Effector CD4-positive, alpha-beta T cell (primary cell): Measurements from ENCODE around the gene MAP2K6.
"Not testable (repeated sequence)": the region's sequence is repeated elsewhere in the genome, so short reads cannot be mapped to it uniquely, and the experiment has no call there.

ENCODE experiments used
- DNase-seq: peaks from one replicate; pipeline ENCODE4 v3.0.0-alpha.2; 2020

The MAP2K6 gene

GRCh38 chr17:69457603-69458002, 43.1 kb downstream of the MAP2K6 start:
- no peak for DNase-seq

DNA sequence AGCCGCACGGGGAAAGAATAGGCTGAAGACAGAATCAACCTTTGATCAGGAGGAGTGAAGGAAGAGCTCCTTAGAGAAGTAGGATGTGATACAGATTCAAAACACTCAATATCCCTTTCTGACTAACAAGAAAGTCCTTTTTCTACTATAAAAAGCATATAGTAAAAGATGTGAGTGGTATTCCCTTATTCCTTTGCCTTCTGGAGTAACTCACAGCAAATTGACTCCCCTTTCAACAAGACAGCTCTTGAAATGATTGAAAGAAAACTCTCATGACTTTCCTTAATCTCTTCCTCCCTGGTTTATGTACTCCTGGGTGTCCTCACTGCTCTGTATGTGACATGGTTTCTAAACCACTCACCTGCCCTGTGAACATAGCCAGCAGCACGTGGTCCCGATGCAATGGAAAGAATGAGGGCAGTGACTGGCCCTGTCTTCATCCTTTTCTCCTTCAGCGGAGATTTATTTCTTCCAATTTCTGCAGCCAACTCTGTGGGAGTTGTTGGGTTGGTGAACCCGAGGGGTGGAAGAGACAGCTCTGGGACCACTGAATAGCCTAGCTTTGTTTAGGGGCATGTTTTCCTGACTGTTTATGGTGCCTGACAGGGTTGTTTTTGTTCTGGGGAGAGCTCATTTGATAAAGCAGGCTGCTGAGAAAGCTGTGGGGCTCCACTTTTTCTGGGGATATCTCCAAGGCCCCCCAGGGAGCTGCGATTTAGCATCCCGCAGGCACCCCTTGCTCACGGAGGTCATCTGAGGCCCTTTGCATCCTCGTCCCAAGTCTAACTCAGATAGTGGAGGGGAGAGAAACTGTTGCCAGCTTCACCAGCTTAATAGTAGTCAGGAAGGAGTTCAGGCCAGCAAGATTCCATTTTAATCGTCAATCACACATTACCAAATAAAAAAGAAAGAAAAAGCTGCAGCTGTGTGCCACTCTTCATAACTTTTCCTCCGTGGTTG, 46.7 kb downstream of the MAP2K6 start:
- no peak for DNase-seq

- no peak for DNase-seq
Measured at GRCh38 chr17:69461951-69462369, 47.5 kb downstream of the MAP2K6 start.

- no peak for DNase-seq
Measured at GRCh38 chr17:69462882-69463281, 48.4 kb downstream of the MAP2K6 start.

GRCh38 chr17:69466451-69466850, 52.0 kb downstream of the MAP2K6 start:
- DNase-seq: no peak

GRCh38 chr17:69466905-69467667, 52.6 kb downstream of the MAP2K6 start:
- no peak for DNase-seq

DNA sequence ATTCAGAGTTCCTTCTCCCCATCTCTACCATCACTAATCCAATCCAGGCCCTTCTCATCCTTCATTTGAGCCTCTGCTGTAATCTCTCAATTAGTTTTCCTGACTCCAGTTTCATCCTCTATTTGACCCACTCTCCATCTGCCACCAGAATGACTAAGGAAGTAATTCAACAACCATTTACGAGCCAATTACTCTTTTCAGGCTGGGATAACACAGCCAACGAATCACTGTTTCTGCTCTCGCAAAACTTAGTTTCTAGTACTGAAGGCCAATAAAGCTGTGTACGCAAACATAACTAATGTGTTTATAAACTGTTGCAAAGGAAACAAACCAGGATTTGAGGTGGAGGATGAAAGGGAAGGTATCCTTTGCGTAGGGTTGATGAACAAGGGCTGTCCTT, 53.7 kb downstream of the MAP2K6 start:
- DNase-seq: no peak

- no peak for DNase-seq
Measured at GRCh38 chr17:69470702-69471101, 56.2 kb downstream of the MAP2K6 start.

GRCh38 chr17:69471406-69471805, 56.9 kb downstream of the MAP2K6 start:
- DNase-seq: no peak

DNA sequence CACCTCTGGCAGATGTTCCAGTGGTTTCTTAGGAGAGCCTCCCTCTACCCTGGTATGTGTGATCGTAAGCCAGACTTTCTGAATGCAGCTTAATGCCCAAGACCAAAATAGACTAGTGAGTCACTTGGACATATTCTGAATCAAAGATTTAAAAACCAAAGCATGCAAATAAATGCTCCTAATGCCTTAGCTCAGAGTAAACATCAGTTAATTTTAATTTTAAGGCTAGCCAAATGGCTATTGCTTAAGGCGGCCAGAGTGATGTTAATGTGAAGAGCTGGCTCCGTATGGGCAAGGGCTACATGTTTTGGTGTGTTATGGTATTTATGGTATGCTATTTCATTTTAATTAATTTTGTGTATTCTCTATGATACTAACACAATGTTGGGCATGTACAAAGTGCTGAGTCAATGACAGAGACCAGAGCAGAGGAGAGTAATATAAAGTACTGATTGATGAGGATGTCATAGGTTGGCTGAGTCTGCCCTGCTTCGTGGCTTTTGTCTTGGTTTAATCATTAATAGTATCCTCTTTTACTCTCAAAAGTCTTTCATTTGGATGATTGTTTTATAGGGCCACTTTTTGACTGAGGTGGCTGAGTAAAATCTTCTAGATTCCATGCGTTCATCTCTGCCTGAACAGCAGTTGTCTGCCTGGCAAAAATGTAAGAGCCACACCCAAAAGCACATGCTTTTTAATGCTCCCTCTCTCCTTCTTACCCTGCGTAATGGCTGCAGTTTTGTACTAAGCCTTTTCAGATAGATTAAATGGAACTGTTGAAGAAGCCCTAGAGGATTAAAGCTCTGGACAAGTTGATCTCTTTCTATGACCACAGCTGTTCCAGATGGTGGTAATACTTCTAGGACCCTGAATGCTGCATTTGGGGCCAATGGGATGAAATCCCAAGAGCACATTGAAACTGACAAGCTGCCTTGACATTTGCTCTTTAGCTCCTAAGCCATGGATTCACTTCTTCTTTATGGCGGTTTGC, 59.6 kb downstream of the MAP2K6 start:
- no peak for DNase-seq

DNA sequence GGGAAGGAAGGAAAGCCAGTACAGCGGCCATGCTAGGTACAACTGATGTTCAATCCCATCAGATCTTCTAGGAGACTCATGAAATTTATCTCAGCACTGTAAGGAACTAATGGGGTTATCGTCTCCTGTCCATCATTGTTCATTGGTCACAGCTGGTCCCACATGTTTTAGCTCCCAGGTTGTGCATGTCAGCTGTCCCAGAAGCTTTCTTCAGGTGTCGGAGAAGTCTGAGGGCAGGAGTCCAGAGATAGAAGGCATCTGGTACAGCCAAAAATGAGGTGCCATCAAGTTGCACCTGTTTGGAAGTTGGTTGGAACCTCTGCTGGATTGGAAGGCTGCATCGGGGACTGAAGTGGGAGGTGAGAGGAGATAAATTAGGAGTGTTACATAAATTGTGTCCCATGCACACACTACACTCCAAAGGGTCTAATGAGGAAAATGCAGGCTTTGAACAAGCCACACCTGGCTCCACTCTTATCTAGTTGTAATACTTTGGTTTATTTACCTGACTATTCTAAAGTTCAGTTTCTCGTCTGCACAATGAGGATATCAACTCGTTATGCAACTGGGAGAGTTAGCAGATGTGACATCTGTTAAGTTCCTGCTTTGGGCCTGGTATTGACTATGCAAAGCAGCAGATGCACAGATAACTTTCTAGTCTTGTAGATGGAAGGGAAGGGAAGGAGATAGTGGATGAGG, 62.9 kb downstream of the MAP2K6 start:
- DNase-seq: no peak

GRCh38 chr17:69477903-69478266, 63.4 kb downstream of the MAP2K6 start:
- no peak for DNase-seq

DNA sequence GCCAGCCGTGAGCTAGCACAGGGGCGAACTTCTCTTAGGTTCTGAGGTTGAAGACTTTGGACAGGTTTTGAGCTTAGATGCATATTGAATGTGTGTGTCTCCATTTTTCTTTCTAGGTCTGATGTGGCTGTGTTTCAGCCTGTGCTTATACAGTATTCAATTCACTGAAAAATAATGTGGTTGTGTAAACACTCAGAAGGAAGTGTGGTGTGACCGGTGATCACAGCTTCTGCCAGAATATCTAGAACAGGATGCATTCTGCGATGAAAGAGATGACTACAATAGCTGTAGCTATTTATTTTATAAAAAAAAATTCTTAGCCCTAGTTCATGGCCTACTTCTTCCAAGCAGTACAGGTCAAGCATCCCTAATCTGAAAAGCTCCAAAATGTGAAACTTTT, 64.4 kb downstream of the MAP2K6 start:
- no peak for DNase-seq

DNA sequence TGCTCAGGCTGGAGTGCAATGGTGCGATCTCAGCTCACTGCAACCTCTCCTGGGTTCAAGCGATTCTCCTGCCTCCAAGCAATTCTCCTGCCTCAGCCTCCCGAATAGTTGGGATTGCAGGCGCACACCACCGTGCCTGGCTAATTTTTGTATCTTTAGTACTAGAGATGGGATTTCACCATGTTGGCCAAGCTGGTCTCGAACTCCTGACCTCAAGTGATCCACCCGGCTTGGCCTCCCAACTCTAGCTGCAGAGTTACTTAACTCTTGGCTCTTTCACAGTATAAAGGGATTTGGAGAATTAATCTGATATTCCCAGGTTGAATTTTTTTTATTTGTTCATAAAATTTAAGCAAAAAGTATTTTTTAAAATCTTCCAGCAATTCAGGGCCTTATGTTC, 65.3 kb downstream of the MAP2K6 start:
- not testable (repeated sequence) for DNase-seq

DNA sequence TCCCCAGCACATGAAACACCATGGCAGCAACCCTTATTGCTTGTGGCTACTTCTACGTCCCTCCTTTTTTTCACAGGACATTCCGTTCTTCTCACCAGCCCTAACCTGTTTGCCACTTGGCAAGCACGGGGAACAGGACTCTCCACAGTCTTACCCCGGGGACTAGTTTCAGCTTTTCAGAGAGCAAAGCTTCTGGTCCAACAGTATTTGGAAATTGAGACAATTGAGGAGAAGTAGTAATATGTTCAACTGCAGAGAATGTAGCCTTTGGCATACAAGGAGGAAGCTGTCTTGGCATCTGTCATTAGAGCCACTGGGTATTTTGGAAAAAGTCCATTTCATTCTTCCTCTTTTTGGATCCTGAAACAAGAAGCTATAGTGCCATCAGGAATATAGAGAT, 65.7 kb downstream of the MAP2K6 start:
- DNase-seq: no peak

- no peak for DNase-seq
Measured at GRCh38 chr17:69485251-69485661, 70.8 kb downstream of the MAP2K6 start.

DNA sequence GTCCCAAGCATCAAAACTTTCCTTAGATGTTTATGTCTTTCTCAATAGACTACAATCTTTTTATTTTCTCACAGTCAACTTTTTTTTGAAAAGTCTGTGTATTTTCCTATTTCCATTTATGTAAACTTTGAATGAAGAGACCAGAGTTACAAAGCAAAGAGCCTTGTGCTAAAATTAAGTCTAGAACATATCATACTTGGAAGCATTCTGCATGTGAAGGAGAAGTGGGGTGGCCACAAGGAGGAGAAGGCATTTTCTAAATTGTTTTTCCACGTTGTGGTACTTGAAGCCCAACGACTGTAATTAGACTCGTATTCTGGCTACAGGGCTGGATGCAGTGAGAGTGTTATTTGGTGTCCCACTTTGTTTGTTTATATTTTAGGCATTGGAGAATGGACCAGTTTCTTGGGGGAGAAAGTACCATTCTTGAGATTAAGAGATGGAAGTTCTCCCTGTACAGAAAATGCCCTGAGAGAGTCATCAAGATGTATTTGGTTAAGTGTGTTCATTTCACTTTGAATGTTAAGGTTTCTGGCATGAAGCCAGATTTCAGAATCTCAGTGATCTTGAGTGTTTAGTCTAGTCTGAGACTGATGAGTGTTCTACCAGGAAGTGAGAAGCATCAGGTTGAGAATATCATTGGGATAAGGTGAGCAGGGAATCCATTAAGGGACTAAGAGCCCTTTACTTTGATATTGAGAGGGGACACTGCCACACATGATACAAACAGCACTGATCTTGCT, 71.6 kb downstream of the MAP2K6 start:
- no peak for DNase-seq

DNA sequence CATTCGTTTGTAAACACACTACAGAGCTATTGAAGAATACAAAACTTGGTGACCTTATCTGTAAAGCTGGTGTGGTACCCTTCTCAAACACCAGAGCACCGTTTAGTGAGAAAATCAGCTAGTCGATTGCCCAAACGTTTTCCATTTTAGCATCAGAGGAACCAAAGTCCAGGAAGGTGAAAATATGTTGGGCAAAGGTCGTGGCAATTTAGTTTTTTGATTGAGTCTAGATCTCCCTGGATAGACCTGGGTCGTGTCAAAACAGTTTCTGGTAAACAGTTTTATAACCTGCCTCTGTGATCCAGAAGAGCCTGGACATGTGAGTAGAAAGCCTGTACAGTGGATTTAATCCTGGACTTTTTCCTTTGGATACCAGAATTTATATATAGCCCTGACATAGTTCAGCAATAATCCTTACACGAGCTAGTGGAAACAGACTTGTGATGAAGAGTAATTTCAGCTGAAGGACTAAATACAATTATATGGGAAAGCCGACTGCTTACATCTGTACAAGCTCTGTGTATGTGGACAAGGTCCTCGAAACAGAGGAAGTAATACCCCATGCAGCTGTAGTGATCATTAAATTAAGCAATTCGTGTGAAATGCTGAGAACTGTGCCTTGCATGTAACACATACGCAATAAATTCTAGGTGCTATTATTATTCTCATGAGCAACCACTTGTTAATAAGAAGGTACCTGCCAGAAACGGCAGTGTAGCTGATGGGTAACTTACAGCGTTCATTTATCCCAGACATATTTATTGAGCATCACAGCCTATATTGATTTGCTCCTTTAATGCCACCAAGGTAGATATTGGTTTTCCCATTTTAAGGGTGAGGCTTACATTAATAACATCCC, 72.5 kb downstream of the MAP2K6 start:
- no peak for DNase-seq

DNA sequence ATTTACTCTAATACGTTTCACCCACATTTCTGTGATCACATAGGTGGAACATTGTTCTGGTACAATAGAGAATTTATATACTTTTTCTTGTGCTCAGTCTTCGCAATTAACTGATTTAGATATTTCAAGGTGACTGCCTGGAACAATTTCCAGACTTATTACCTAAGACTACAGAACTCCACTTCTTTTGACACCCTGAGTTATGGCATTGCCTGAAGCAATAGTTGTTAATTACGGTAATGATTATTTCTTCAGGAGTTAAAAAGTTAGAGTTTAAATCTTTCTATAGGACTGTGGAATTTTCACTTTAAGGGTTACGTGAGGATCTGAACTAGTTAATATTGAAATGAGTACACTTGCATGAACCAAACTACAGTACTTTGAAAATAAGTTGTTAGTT, 74.8 kb downstream of the MAP2K6 start:
- DNase-seq: no peak

- no peak for DNase-seq
Measured at GRCh38 chr17:69492410-69493071, 78.0 kb downstream of the MAP2K6 start.
